ENCODE data around the gene IGHMBP2. TPM values are rescaled to one million over a fixed set of nuclear protein-coding genes. Genes with fewer than 3 reads are reported as not detected.

Gene IGHMBP2
- total RNA-seq, 1 donor from 2014 or later, result 10.3 TPM

- no peak for DNase-seq (ENCODE audit: low read depth)
- TF ChIP-seq CTCF (conservative IDR thresholded peaks at IDR 0.05; ENCODE audit: low read depth, low read length), result no peak
- H3K4me3 ChIP-seq (ENCODE audit: low read depth, low read length), result no peak overlapping the region
Measured at GRCh38 chr11:68912254-68912653, 8.6 kb downstream of the IGHMBP2 start.

- DNase-seq (ENCODE audit: low read depth), result no peak
- TF ChIP-seq CTCF (conservative IDR thresholded peaks at IDR 0.05; ENCODE audit: low read depth, low read length), result no peak
- H3K4me3 ChIP-seq (ENCODE audit: low read depth, low read length), result no peak overlapping the region
Measured at GRCh38 chr11:68913188-68913587, 9.5 kb downstream of the IGHMBP2 start.

- DNase-seq (ENCODE audit: low read depth), result no peak
Measured at GRCh38 chr11:68914761-68915160, 11.1 kb downstream of the IGHMBP2 start.

GRCh38 chr11:68916439-68916838 is 12.7 kb downstream of the IGHMBP2 start:
- no peak for TF ChIP-seq CTCF (conservative IDR thresholded peaks at IDR 0.05; ENCODE audit: low read depth, low read length)
- no peak overlapping the region for H3K4me3 ChIP-seq (ENCODE audit: low read depth, low read length)
- no peak for DNase-seq (ENCODE audit: low read depth)

More at GRCh38 chr11:68914761-68915160, 11.1 kb downstream of the IGHMBP2 start:
- TF ChIP-seq CTCF (conservative IDR thresholded peaks at IDR 0.05; ENCODE audit: low read depth, low read length), result no peak
- H3K4me3 ChIP-seq (ENCODE audit: low read depth, low read length), result no peak overlapping the region

- no peak overlapping the region for H3K4me3 ChIP-seq (ENCODE audit: low read depth, low read length)
- no peak for DNase-seq (ENCODE audit: low read depth)
- TF ChIP-seq CTCF (conservative IDR thresholded peaks at IDR 0.05; ENCODE audit: low read depth, low read length), result no peak
Measured at GRCh38 chr11:68923614-68924013, 19.9 kb downstream of the IGHMBP2 start.

GRCh38 chr11:68924073-68924925 is 20.6 kb downstream of the IGHMBP2 start:
- no peak overlapping the region for H3K4me3 ChIP-seq (ENCODE audit: low read depth, low read length)
- no peak for DNase-seq (ENCODE audit: low read depth)
- no peak for TF ChIP-seq CTCF (conservative IDR thresholded peaks at IDR 0.05; ENCODE audit: low read depth, low read length)

GRCh38 chr11:68925611-68926010 is 21.9 kb downstream of the IGHMBP2 start:
- no peak overlapping the region for H3K4me3 ChIP-seq (ENCODE audit: low read depth, low read length)
- DNase-seq (ENCODE audit: low read depth), result no peak
- TF ChIP-seq CTCF (conservative IDR thresholded peaks at IDR 0.05; ENCODE audit: low read depth, low read length), result no peak

All from epithelial cell of proximal tubule (primary cell).